Measurements from ENCODE around the gene CHST12. TPM values are rescaled to one million over a fixed set of nuclear protein-coding genes. Genes with fewer than 3 reads are reported as not detected.

CHST12 gene
- total RNA-seq, 2 donors from 2014 or later, result 8.7 to 8.8 TPM

DNA sequence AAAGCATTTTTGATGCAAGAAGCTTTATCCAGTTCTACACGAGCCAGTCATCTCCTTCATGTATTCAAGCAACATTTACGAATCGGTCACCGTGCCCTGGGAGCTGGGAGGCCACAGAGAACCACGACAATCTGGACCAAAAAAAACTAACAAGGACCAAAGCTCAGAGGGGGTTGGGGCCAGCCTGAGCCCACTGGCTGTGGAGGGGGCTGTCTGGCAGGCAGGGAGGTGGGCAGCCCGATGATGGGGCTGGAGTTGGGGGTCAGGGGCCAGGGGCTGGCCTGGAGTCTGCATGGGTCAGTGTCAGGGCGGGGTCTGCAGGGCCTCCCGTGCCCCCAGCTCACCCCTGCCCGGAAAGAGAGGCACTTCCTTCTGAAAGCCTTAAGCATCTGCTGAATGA, 85.3 kb downstream of the CHST12 start:
- H3K27ac ChIP-seq, result no peak overlapping the region
- no peak for DNase-seq

DNA sequence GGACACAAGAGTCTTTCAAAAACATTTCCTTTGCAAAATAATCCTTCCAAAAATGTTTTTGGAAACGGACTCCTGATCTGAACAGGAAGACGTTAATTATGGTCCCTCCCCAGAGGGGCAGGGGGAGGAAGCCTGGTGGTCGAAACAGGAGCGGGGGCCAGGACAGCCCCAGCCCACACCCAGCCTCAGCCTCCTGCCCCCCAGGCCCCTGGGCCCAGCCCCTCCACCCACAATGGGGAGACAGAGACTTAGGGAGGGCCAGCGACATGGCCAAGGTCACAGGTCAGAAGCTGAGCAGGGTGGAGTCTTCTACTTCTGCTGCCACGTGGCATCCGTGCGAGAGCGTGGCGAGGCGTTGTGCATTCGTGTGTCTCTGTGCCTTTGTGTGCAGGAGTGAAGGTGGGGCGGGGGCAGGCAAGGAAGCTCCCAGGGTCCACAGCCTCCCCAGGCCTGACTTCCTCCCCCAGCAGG, 86.8 kb downstream of the CHST12 start:
- no peak overlapping the region for H3K9ac ChIP-seq (ENCODE audit: low read depth in 2 of 2, low read length in 2 of 2)
- H3K4me3 ChIP-seq, result no peak overlapping the region
- H3K27me3 ChIP-seq, result no peaks in the 10 kb centered on the region
- DNase-seq, result no peak
- no peak overlapping the region for H3K27ac ChIP-seq
- TF ChIP-seq, protein P1, sequence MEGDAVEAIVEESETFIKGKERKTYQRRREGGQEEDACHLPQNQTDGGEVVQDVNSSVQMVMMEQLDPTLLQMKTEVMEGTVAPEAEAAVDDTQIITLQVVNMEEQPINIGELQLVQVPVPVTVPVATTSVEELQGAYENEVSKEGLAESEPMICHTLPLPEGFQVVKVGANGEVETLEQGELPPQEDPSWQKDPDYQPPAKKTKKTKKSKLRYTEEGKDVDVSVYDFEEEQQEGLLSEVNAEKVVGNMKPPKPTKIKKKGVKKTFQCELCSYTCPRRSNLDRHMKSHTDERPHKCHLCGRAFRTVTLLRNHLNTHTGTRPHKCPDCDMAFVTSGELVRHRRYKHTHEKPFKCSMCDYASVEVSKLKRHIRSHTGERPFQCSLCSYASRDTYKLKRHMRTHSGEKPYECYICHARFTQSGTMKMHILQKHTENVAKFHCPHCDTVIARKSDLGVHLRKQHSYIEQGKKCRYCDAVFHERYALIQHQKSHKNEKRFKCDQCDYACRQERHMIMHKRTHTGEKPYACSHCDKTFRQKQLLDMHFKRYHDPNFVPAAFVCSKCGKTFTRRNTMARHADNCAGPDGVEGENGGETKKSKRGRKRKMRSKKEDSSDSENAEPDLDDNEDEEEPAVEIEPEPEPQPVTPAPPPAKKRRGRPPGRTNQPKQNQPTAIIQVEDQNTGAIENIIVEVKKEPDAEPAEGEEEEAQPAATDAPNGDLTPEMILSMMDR (IDR thresholded peaks at IDR 0.05), result no peak
- H3K9me3 ChIP-seq, result no peaks in the 10 kb centered on the region
- peaks cover 11% of the 10 kb centered on the region for H3K4me1 ChIP-seq
- intact Hi-C loops (cut with DNase I), result no loop called here
- H3K36me3 ChIP-seq, result no peaks in the 10 kb centered on the region

More for the DNA sequence above, 85.3 kb downstream of the CHST12 start:
- Histone ChIP-seq H3K9me3 (no peaks in the 10 kb centered on the region), H3K4me1 (no peaks in the 10 kb centered on the region), H3K4me3 (no peak overlapping the region), H3K36me3 (no peaks in the 10 kb centered on the region), H3K27me3 (no peaks in the 10 kb centered on the region), H3K9ac (ENCODE audit: low read depth in 2 of 2, low read length in 2 of 2) (no peak overlapping the region)
- intact Hi-C loops (cut with DNase I), result no loop called here
- TF ChIP-seq, protein P1 (IDR thresholded peaks at IDR 0.05), result no peak

DNA sequence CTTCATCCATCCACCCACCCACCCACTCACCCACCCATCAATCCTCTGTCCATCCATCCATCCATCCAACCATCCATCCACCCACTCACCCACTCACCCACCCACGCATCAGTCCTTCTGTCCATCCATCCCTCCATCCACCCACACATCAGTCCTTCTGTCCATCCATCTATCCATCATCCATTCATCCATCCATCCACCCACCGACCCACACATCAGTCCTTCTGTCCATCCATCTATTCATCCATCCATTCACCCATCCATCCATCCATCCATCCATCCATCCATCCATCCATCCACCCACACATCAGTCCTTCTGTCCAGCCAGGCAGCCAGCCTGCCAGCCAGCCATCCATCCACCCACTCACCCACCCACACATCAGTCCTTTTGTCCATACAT, 88.6 kb downstream of the CHST12 start:
- Histone ChIP-seq H3K4me3 (no peak overlapping the region), H3K27ac (no peak overlapping the region), H3K27me3 (no peaks in the 10 kb centered on the region), H3K9ac (ENCODE audit: low read depth in 2 of 2, low read length in 2 of 2) (no peak overlapping the region), H3K36me3 (no peaks in the 10 kb centered on the region), H3K4me1 (peaks cover 16% of the 10 kb centered on the region), H3K9me3 (no peaks in the 10 kb centered on the region)
- no peak for DNase-seq
- TF ChIP-seq, protein P1 (IDR thresholded peaks at IDR 0.05), result no peak
- intact Hi-C loops (cut with DNase I), result no loop called here

DNA sequence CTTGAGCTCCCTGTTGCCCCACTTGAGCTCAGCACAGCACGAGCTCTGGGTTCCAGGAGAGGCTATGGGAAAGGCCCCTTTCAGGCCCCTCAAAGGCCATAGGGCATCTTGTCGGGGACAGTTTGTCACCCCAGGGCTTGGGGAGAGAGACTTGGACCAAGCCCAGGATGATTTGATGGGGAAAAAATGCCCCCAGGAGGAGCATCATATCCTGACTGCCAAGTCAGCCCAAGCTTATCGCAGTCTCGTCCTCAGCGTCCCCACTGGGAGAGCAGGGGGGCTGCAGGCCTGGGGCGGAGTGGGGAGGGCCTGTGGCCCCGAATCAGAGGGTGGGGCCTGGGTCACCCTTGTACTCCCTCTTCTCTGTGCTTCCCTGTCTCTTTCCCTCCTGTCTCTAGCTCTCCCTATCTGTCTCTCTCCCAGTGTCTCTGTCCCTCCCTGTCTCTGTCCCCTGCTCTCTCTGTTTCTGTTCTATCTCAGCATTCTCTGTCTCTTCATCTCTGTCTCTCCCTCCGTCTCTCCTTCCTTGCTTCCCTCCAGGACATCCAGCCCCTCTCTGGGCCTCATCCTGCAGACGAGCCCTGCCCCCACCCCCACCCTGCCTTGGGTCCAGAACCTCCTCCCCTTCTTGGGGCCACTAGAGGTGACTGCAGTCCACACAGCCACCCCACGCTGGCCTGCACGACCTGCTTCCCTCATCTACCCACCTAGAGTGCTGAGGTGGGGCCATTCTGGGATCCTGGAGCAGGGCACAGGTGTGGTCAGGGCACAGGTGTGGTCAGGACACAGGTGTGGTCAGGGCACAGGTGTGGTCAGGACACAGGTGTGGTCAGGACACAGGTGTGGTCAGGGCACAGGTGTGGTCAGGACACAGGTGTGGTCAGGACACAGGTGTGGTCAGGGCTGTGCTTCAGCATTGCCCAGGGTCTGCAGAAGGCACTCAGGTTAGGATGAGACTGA, 90.1 kb downstream of the CHST12 start:
- Histone ChIP-seq H3K9ac (ENCODE audit: low read depth in 2 of 2, low read length in 2 of 2) (no peak overlapping the region), H3K4me1 (peaks cover 16% of the 10 kb centered on the region), H3K27me3 (no peaks in the 10 kb centered on the region), H3K4me3 (no peak overlapping the region), H3K27ac (no peak overlapping the region), H3K36me3 (no peaks in the 10 kb centered on the region), H3K9me3 (no peaks in the 10 kb centered on the region)
- intact Hi-C loops (cut with DNase I), result no loop called here
- TF ChIP-seq, protein P1 (IDR thresholded peaks at IDR 0.05), result no peak
- peak; percentile 48 for DNase-seq

DNA sequence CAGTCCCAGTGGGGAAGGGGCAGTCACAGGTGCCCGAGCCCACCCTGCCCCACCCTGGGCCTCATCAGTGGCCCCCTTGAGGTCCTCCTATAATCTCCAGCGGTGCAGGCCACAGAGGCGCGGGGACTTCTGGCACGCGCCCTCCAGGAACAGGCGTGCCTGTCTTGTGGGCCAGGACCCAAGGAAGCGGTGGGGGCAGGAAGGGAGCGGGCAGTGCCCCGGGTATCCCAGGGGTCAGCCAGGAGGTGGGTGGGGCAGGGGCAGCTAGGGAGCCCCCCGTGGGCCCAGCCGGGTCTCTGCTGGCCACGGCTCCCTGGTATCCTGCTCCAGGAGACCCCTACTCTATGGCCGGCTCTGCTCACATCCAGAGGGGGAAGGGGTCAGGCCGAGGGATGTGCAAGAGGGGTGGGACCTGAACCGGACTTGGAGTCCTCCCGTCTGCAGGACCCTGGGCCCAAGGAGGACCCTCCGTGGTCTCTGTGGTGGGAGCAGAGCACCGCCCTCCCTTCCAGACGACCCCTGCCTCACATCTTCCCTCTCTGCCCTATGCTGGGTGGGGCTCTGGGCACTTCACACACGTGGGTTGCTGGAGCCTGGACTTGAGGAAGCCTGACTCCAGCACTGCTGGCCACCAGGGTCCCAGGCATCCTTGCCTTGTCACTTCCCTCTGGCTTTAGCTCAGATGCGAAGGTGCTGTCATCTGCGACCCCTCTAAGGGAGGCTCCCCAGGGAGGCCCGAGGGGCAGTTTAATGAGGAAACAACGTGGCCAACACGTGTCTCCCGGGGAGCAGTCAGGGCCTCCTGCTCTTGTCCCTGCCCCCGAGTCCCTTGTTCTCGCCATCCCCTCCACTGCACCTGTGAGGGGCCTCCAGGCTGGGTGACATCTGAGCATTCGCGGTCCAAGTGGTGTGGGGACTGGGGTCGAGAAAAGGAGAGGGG, 91.0 kb downstream of the CHST12 start:
- no peak for DNase-seq
- peaks cover 16% of the 10 kb centered on the region for H3K4me1 ChIP-seq
- no peaks in the 10 kb centered on the region for H3K36me3 ChIP-seq
- H3K9me3 ChIP-seq, result no peaks in the 10 kb centered on the region
- intact Hi-C loops (cut with DNase I), result no loop called here
- no peak overlapping the region for H3K9ac ChIP-seq (ENCODE audit: low read depth in 2 of 2, low read length in 2 of 2)
- H3K4me3 ChIP-seq, result no peak overlapping the region
- TF ChIP-seq, protein P1 (IDR thresholded peaks at IDR 0.05), result no peak
- no peak overlapping the region for H3K27ac ChIP-seq
- H3K27me3 ChIP-seq, result no peaks in the 10 kb centered on the region

All from colonic mucosa (tissue), 4 donors.